Measurements from ENCODE around the gene ATRX. TPM values are rescaled to one million over a fixed set of nuclear protein-coding genes. Genes with fewer than 3 reads are reported as not detected.
A peak's percentile ranks its signal among the peaks of the same experiment; 100 is the strongest.
"Not testable (repeated sequence)": the region's sequence is repeated elsewhere in the genome, so short reads cannot be mapped to it uniquely, and the experiment has no call there.

Gene ATRX, protein sequence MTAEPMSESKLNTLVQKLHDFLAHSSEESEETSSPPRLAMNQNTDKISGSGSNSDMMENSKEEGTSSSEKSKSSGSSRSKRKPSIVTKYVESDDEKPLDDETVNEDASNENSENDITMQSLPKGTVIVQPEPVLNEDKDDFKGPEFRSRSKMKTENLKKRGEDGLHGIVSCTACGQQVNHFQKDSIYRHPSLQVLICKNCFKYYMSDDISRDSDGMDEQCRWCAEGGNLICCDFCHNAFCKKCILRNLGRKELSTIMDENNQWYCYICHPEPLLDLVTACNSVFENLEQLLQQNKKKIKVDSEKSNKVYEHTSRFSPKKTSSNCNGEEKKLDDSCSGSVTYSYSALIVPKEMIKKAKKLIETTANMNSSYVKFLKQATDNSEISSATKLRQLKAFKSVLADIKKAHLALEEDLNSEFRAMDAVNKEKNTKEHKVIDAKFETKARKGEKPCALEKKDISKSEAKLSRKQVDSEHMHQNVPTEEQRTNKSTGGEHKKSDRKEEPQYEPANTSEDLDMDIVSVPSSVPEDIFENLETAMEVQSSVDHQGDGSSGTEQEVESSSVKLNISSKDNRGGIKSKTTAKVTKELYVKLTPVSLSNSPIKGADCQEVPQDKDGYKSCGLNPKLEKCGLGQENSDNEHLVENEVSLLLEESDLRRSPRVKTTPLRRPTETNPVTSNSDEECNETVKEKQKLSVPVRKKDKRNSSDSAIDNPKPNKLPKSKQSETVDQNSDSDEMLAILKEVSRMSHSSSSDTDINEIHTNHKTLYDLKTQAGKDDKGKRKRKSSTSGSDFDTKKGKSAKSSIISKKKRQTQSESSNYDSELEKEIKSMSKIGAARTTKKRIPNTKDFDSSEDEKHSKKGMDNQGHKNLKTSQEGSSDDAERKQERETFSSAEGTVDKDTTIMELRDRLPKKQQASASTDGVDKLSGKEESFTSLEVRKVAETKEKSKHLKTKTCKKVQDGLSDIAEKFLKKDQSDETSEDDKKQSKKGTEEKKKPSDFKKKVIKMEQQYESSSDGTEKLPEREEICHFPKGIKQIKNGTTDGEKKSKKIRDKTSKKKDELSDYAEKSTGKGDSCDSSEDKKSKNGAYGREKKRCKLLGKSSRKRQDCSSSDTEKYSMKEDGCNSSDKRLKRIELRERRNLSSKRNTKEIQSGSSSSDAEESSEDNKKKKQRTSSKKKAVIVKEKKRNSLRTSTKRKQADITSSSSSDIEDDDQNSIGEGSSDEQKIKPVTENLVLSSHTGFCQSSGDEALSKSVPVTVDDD (N-terminal part only)
- 114 and 120 TPM in 2 replicates for total RNA-seq

DNA sequence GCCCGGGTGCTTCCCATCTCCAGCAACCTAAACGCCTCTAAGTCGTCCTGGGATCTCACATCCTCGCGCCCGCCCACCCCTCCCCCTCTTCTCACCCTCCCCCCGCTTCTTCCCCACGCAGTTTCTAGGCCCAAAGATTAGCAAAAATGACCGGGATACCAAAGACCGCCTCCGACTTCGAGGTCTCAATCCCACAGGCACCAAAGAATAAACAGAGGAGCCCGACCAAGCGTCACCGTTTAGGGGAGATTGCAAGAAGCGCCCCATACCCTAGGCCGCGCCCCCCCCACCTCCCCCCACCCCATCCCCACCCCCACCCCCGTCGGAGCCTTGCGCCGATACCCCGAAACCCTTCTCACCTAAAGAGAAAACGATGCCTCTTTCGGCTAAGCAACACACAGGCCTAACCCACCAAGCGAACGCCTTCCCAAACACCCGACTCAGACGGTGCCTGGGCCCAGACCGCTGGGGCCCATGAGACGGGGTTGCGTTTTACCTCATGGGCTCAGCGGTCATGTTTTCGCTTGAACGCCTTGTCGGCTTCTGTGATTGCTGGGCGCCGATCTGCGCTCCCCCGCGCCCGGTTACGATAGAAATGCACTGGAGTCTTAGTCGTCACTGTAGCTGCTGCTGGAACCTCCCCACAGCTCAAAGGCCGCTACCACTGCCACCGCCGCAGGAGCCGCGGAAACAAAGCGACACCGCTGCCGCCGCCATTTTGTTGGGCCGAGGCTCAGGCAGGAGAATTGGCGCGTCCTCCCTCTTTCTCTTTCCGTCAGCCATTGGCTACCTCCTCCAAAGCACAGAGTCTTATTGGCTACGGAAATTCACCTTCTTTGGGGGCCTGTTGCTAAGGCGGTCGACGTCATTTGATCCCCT, at the start of gene ATRX:
Gene ATRX, minus strand, starts transcription at position 731 of the 879 bp plus-strand sequence. Its CDS starts 215 bp downstream, at position 516.
- Mint-ChIP-seq H3K36me3 (ENCODE audit: low read depth) (peaks cover 8% of the 10 kb centered on the region), H3K9me3 (no peaks in the 10 kb centered on the region), H3K4me1 (peaks cover 36% of the 10 kb centered on the region), H3K4me3 (peak within 1 kb of the TSS; percentile 99), H3K27me3 (no peaks in the 10 kb centered on the region), H3K27ac (peak within 1 kb of the TSS; percentile 100)
- POLR2A ChIA-PET = interaction anchor here (0.6 to 1.0 kb wide), 4 partner anchors 26 to 113 kb away, joined by 3 to 8 read pairs (median 6); partner anchors contain the start of gene COX7B
- DNase-seq (peak; percentile 50), ATAC-seq (ENCODE audit: low read depth) (peak; percentile 95)
- intact Hi-C loops (cut with micrococcal nuclease) = loop anchor here (1.0 to 10.0 kb wide), 7 partner anchors 38 to 1361 kb away; partner anchors contain the start of genes COX7B, MAGEE1, MAGT1 and PGK1
- TF ChIP-seq CTCF (IDR thresholded peaks at IDR 0.05) = no peak
- CTCF ChIA-PET = no interaction called here

- H3K4me3 Mint-ChIP-seq; H3K4me1 Mint-ChIP-seq; intact Hi-C loops (cut with micrococcal nuclease); H3K27me3 Mint-ChIP-seq; CTCF ChIA-PET; ATAC-seq (ENCODE audit: low read depth); H3K27ac Mint-ChIP-seq; H3K9me3 Mint-ChIP-seq; POLR2A ChIA-PET; DNase-seq: not testable (repeated sequence)
- H3K36me3 Mint-ChIP-seq (ENCODE audit: low read depth) = peaks cover 34% of the 10 kb centered on the region
Measured at GRCh38 chrX:77831544-77831943, 45.5 kb upstream of the ATRX start.

DNA sequence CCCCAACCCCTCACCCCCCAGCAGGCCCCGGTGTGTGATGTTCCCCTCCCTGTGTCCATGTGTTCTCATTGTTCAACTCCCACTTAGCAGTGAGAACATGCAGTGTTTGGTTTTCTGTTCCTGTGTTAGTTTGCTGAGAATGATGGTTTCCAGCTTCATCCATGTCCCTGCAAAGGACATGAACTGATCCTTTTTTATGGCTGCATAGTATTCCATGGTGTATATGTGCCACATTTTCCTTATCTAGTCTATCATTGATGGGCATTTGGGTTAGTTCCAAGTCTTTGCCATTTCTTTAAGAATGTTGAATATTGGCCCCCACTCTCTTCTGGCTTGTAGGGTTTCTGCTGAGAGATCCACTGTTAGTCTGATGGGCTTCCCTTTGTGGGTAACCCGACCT, 36.0 kb upstream of the ATRX start:
- DNase-seq; H3K27ac Mint-ChIP-seq; H3K4me3 Mint-ChIP-seq; POLR2A ChIA-PET; H3K4me1 Mint-ChIP-seq; H3K9me3 Mint-ChIP-seq; intact Hi-C loops (cut with micrococcal nuclease); H3K27me3 Mint-ChIP-seq; CTCF ChIA-PET; ATAC-seq (ENCODE audit: low read depth): not testable (repeated sequence)
- H3K36me3 Mint-ChIP-seq (ENCODE audit: low read depth) = peaks cover 30% of the 10 kb centered on the region

GRCh38 chrX:77820091-77820727, 34.2 kb upstream of the ATRX start:
- Mint-ChIP-seq H3K36me3 (ENCODE audit: low read depth) (peaks cover 18% of the 10 kb centered on the region), H3K4me1 (no peaks in the 10 kb centered on the region), H3K9me3 (no peaks in the 10 kb centered on the region), H3K27me3 (no peaks in the 10 kb centered on the region), H3K27ac (no peak overlapping the region), H3K4me3 (no peak overlapping the region)
- ChIA-PET CTCF (no interaction called here), POLR2A (no interaction called here)
- no peak for DNase-seq
- no peak for TF ChIP-seq CTCF (IDR thresholded peaks at IDR 0.05)
- ATAC-seq (ENCODE audit: low read depth) = no peak
- intact Hi-C loops (cut with micrococcal nuclease) = no loop called here

- H3K36me3 Mint-ChIP-seq (ENCODE audit: low read depth) = no peaks in the 10 kb centered on the region
- no peak overlapping the region for H3K27ac Mint-ChIP-seq
- no peak for TF ChIP-seq CTCF (IDR thresholded peaks at IDR 0.05)
- ChIA-PET CTCF (no interaction called here), POLR2A (no interaction called here)
- ATAC-seq (ENCODE audit: low read depth) (no peak), DNase-seq (no peak)
- H3K4me3 Mint-ChIP-seq = no peak overlapping the region
- no peaks in the 10 kb centered on the region for H3K4me1 Mint-ChIP-seq
- H3K27me3 Mint-ChIP-seq = no peaks in the 10 kb centered on the region
- intact Hi-C loops (cut with micrococcal nuclease) = no loop called here
- H3K9me3 Mint-ChIP-seq = no peaks in the 10 kb centered on the region
Measured at GRCh38 chrX:77814210-77814609, 28.2 kb upstream of the ATRX start.
